HG02798 (cell line): ENCODE data around the gene ISM1.

Source experiments
- ATAC-seq: cut with Tn5 transposase; IDR thresholded peaks from one replicate; pipeline ENCODE4 v1.9.1; 2021; ENCODE audit warnings: mild to moderate bottlenecking; ENCODE audit not compliant: unreplicated experiment, poor library complexity

ISM1 gene

GRCh38 chr20:13220904-13221297, at the start of gene ISM1:
TSS of gene ISM1 (plus strand) at chr20:13221274. CDS start at chr20:13221777, 503 bp downstream.
- ATAC-seq = no peak

- ATAC-seq = no peak
These were observed 47.9 kb upstream of the ISM1 start for GRCh38 chr20:13173201-13173600.

- peak; percentile 50 for ATAC-seq
These were observed 46.7 kb upstream of the ISM1 start for GRCh38 chr20:13174402-13174801.

GRCh38 chr20:13180986-13181889, 39.8 kb upstream of the ISM1 start:
- no peak for ATAC-seq

- no peak for ATAC-seq
These were observed 38.1 kb upstream of the ISM1 start for GRCh38 chr20:13183005-13183404.

- no peak for ATAC-seq
These were observed 34.9 kb upstream of the ISM1 start for GRCh38 chr20:13186043-13186774.

- ATAC-seq = no peak
These were observed 33.2 kb upstream of the ISM1 start for GRCh38 chr20:13187899-13188298.

GRCh38 chr20:13199279-13199678, 21.8 kb upstream of the ISM1 start:
- ATAC-seq = no peak

GRCh38 chr20:13200767-13201500, 20.1 kb upstream of the ISM1 start:
- no peak for ATAC-seq

GRCh38 chr20:13202565-13202964, 18.5 kb upstream of the ISM1 start:
- ATAC-seq = no peak

- no peak for ATAC-seq
These were observed 15.6 kb upstream of the ISM1 start for GRCh38 chr20:13205425-13205824.

- ATAC-seq = no peak
These were observed 15.1 kb upstream of the ISM1 start for GRCh38 chr20:13205848-13206434.

GRCh38 chr20:13207016-13207415, 14.1 kb upstream of the ISM1 start:
- ATAC-seq = no peak

- no peak for ATAC-seq
These were observed 9.0 kb upstream of the ISM1 start for GRCh38 chr20:13211956-13212618.

GRCh38 chr20:13212750-13213149, 8.3 kb upstream of the ISM1 start:
- peak; percentile 51 for ATAC-seq

GRCh38 chr20:13213335-13213734, 7.7 kb upstream of the ISM1 start:
- ATAC-seq = no peak

GRCh38 chr20:13216533-13216932, 4.5 kb upstream of the ISM1 start:
- no peak for ATAC-seq

GRCh38 chr20:13219327-13220193, 1.5 kb upstream of the ISM1 start:
- no peak for ATAC-seq
